ENCODE measurements around the gene CHCHD3. TPM values are rescaled to one million over a fixed set of nuclear protein-coding genes. Genes with fewer than 3 reads are reported as not detected.

Gene CHCHD3
- total and polyA plus RNA-seq, 2 donors from 2014 or later: 53.9 to 77.3 TPM

DNA sequence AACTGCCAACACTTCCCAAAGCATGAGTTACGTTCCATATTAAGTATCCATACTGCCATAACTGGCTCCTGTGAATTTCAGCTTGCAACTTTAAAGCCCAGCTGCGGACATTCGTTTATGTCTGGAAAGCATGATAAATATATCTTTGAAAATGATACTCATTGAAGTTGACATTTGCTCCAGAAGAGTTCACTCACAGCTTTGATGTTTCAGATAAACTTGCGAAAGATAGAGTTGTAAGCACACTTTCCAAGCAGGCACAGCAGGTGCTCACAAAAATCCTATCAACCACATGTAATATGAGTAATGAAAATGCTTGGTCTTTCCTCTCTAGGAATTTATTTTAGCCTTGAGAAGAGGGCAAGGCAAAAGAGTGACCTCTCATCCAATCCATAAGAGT, 4.5 kb downstream of the CHCHD3 start:
- no peaks in the 10 kb centered on the region for H3K36me3 ChIP-seq (ENCODE audit: control insufficient read depth in 2 of 3, insufficient read depth in 3 of 3, low read length in 3 of 3)
- intact Hi-C loops (cut with DNase I): no loop called here
- TF ChIP-seq CTCF (IDR thresholded peaks at IDR 0.05; ENCODE audit: borderline replicate concordance, extremely low read depth, insufficient read depth): no peak
- no peak for FAIRE-seq
- DNase-seq: no peak
- no peak overlapping the region for H3K4me3 ChIP-seq (ENCODE audit: low read length in 3 of 3)
- H3K27ac ChIP-seq (ENCODE audit: low read depth in 2 of 2, low read length in 2 of 2): no peak overlapping the region
- no peaks in the 10 kb centered on the region for H3K27me3 ChIP-seq (ENCODE audit: control insufficient read depth, insufficient read depth, low read length)
- H3K9ac ChIP-seq (ENCODE audit: low read length in 3 of 3): no peak overlapping the region
- H3K4me1 ChIP-seq (ENCODE audit: control insufficient read depth in 2 of 3, insufficient read depth in 2 of 3, low read depth in 1 of 3, low read length in 3 of 3): peaks cover 0 to 6% (median 5%) of the 10 kb centered on the region in 3 donors
- H3K9me3 ChIP-seq (ENCODE audit: control insufficient read depth in 2 of 3, insufficient read depth in 1 of 3, low read length in 3 of 3): no peaks in the 10 kb centered on the region

- Histone ChIP-seq H3K9me3 (ENCODE audit: control insufficient read depth in 2 of 3, insufficient read depth in 1 of 3, low read length in 3 of 3) (no peaks in the 10 kb centered on the region), H3K36me3 (ENCODE audit: control insufficient read depth in 2 of 3, insufficient read depth in 3 of 3, low read length in 3 of 3) (no peaks in the 10 kb centered on the region), H3K9ac (ENCODE audit: low read length in 3 of 3) (no peak overlapping the region), H3K4me3 (ENCODE audit: low read length in 3 of 3) (no peak overlapping the region), H3K27ac (ENCODE audit: low read depth in 2 of 2, low read length in 2 of 2) (no peak overlapping the region), H3K27me3 (ENCODE audit: control insufficient read depth, insufficient read depth, low read length) (no peaks in the 10 kb centered on the region), H3K4me1 (ENCODE audit: control insufficient read depth in 2 of 3, insufficient read depth in 2 of 3, low read depth in 1 of 3, low read length in 3 of 3) (peaks cover 0 to 5% (median 3%) of the 10 kb centered on the region in 3 donors)
- TF ChIP-seq CTCF (IDR thresholded peaks at IDR 0.05; ENCODE audit: borderline replicate concordance, extremely low read depth, insufficient read depth): no peak
- no peak for DNase-seq
- FAIRE-seq: no peak
- intact Hi-C loops (cut with DNase I): no loop called here
Measured at GRCh38 chr7:133076142-133076541, 5.7 kb downstream of the CHCHD3 start.

- Histone ChIP-seq H3K9ac (ENCODE audit: low read length in 3 of 3) (no peak overlapping the region), H3K4me1 (ENCODE audit: control insufficient read depth in 2 of 3, insufficient read depth in 2 of 3, low read depth in 1 of 3, low read length in 3 of 3) (no peaks in the 10 kb centered on the region), H3K36me3 (ENCODE audit: control insufficient read depth in 2 of 3, insufficient read depth in 3 of 3, low read length in 3 of 3) (peaks cover 0 to 7% (median 0%) of the 10 kb centered on the region in 3 donors), H3K9me3 (ENCODE audit: control insufficient read depth in 2 of 3, insufficient read depth in 1 of 3, low read length in 3 of 3) (no peaks in the 10 kb centered on the region), H3K27me3 (ENCODE audit: control insufficient read depth, insufficient read depth, low read length) (no peaks in the 10 kb centered on the region), H3K4me3 (ENCODE audit: low read length in 3 of 3) (no peak overlapping the region), H3K27ac (ENCODE audit: low read depth in 2 of 2, low read length in 2 of 2) (no peak overlapping the region)
- FAIRE-seq: no peak
- DNase-seq: no peak
- TF ChIP-seq CTCF (IDR thresholded peaks at IDR 0.05; ENCODE audit: borderline replicate concordance, extremely low read depth, insufficient read depth): no peak
- intact Hi-C loops (cut with DNase I): no loop called here
Measured at GRCh38 chr7:133071506-133071905, 10.4 kb downstream of the CHCHD3 start.

GRCh38 chr7:133070562-133070961, 11.3 kb downstream of the CHCHD3 start:
- Histone ChIP-seq H3K9me3 (ENCODE audit: control insufficient read depth in 2 of 3, insufficient read depth in 1 of 3, low read length in 3 of 3) (no peaks in the 10 kb centered on the region), H3K27ac (ENCODE audit: low read depth in 2 of 2, low read length in 2 of 2) (no peak overlapping the region), H3K9ac (ENCODE audit: low read length in 3 of 3) (no peak overlapping the region), H3K36me3 (ENCODE audit: control insufficient read depth in 2 of 3, insufficient read depth in 3 of 3, low read length in 3 of 3) (peaks cover 0 to 7% (median 0%) of the 10 kb centered on the region in 3 donors), H3K27me3 (ENCODE audit: control insufficient read depth, insufficient read depth, low read length) (no peaks in the 10 kb centered on the region), H3K4me1 (ENCODE audit: control insufficient read depth in 2 of 3, insufficient read depth in 2 of 3, low read depth in 1 of 3, low read length in 3 of 3) (no peaks in the 10 kb centered on the region), H3K4me3 (ENCODE audit: low read length in 3 of 3) (no peak overlapping the region)
- FAIRE-seq (no peak), DNase-seq (no peak)
- no peak for TF ChIP-seq CTCF (IDR thresholded peaks at IDR 0.05; ENCODE audit: borderline replicate concordance, extremely low read depth, insufficient read depth)
- intact Hi-C loops (cut with DNase I): no loop called here

All from kidney (tissue), 14 donors.